Hippocampal formation (tissue), 2 donors: Measurements from ENCODE around the gene ZNF600.
A peak's percentile ranks its signal among the peaks of the same experiment; 100 is the strongest.
"Not testable (repeated sequence)": the region's sequence is repeated elsewhere in the genome, so short reads cannot be mapped to it uniquely, and the experiment has no call there.

ENCODE experiments used
- DNase-seq, 2 donors: peaks; one replicate each; lab custom pipeline; 2025; lab: John Stamatoyannopoulos, UW

ZNF600 gene

DNA sequence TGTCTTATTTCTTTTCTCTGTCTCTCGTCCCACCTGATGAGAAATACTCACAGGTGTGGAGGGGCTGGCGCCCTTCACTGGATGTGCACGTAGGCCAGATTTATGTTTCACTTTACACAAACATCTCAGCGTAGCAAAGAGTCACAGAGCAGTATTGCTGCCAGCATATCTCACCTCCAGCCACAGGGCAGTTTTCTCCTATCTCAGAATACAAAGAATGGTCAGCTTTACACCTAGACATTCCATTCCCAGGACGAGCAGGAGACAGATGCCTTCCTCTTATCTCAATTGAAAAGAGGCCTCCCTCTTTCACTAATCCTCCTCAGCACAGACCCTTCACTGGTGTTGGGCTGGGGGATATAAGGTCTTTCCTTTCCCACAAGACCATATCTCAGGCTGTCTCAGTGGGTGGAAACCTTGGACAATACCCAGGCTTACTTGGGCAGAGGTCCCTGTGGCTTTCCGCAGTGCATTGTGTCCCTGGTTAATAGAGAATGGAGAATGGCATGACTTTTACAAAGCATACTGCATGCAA, 44.6 kb downstream of the ZNF600 start:
- DNase-seq: no peak

- not testable (repeated sequence) for DNase-seq
Observed at GRCh38 chr19:52741371-52741770, 45.2 kb downstream of the ZNF600 start.

DNA sequence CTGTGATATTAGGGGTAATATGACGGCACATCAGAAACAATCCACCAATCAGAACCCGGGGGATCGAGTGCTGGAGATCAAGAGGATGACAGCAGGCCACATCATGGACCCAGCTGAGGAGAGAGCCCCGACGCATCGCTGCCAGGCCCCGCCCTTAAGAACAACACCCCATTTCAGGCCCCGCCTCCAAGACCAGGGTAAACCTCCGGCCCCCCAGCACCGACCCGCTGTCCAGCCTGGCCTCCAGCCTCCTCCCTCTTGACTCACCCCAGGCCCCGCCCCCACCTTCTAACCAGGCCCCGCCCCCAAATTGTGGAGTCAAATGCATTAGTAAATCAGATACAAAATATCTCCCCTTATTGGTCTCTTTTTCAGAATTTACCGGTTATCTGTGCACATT, 47.0 kb downstream of the ZNF600 start:
- DNase-seq: no peak

DNA sequence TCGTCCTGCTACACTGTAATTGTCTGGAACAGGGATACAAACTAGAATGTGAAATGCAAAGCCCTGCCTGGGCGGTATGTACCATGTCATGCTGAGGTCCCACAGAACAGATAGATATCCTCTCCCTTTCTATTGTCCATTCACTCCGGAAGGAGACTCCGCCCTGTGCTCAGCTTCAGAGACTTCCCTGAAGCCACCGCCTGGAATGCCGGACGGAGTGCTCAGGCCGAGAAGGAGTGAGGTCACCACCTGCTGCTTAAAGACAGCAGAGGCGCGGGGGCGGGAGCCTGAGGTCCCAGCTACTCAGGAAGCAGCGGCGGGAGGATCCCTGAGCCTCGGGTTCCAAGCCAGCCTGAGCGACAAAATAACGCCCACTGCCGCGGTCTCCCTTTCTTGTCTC, 50.9 kb downstream of the ZNF600 start:
- DNase-seq: peak in 1 of 2 donors; percentile 22

DNA sequence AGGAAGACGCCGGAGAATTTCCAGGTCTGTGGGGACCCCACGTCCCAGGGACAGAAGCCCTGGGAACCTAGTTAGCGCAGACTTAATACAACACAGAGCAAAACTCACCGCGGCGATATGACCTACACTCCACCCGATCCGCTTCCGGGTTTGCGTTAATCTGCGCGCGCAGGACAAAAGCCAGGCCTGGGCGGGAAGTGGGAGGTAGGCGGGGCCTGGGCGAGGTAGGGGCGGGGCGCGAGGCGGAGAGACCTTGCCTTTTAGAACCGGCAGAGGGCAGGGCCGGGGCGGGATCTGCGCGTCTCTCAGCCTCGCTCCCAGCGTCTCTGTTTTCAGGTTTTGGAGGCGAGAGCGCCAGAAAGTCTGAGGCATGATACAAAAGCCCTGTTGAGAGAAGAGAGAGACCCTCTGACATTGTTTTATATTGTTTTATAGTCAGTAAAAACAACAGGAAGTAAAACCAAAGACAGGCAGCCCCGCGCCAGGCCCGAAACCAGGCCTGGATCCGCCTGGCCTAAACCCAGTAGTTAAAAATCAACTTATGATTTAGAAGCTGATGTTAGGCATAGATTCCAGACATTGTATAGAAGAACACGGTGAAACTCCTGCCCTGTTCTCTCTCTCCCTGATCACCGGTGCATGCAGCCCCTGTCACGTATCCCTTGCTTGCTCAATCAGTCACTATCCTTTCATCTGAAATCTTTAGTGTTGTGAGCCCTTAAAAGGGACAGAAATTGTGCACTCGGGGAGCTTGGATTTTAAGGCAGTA, 51.5 kb downstream of the ZNF600 start, which contains the start of gene ZNF611:
Gene ZNF611, minus strand, starts transcription at position 152 of the 769 bp plus-strand sequence. CDS start 19,150 bp downstream, outside the sequence.
- DNase-seq: peak; percentile 89 to 96

GRCh38 chr19:52734331-52734892, 52.2 kb downstream of the ZNF600 start:
- peak; percentile 16 to 49 for DNase-seq

GRCh38 chr19:52726051-52726450, 60.5 kb downstream of the ZNF600 start:
- DNase-seq: not testable (repeated sequence)

DNA sequence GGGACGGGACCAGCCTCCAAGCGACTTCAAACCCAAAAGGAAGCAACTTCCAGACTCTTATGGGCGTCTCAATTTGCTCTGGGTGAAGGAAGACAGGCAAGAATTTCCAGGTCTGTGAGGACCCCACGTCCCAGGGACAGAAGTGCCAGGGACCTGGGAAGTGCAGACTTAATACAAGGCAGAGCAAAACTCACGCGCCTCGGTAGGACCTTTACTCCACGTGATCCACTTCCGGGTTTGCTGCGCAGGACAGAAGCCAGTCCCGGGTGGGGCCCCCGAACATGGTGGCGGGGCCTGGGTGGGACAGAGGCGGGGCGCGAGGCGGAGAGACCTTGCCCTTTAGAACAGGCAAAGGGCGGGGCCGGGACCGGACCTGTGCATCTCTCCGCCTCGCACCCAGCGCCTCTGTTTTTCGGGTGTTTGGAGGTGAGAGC, 61.0 kb downstream of the ZNF600 start:
- DNase-seq: no peak

GRCh38 chr19:52724701-52725514, 61.7 kb downstream of the ZNF600 start:
- no peak for DNase-seq

DNA sequence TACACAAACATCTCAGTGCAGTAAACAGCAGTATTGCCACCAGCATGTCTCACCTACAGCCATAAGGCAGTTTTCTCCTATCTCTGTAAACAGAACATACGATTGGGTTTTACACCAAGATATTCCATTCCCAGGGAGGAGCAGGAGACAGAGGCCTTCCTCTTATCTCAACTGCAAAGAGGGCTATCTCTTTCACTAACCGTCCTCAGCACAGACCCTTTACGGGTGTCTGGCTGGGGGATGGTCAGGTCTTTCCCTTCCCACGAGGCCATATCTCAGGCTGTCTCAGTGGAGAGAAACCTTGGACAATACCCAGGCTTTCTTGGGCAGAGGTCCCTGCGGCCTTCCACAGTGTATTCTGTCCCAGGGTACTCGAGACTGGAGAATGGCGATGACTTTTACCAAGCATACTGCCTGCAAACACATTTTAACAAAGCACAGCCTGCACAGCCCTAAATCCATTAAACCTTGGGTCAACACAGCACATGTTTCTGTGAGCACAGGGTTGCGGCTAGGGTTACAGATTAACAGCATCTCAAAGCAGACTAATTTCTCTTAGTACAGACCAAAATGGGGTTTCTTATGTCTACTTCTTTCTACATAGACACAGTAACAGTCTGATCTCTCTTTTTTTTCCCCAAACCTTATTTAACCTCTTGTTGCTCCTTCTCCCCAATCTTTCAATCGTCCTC, 62.5 kb downstream of the ZNF600 start:
- not testable (repeated sequence) for DNase-seq

- no peak for DNase-seq
Observed at GRCh38 chr19:52722062-52723003, 64.3 kb downstream of the ZNF600 start.

DNA sequence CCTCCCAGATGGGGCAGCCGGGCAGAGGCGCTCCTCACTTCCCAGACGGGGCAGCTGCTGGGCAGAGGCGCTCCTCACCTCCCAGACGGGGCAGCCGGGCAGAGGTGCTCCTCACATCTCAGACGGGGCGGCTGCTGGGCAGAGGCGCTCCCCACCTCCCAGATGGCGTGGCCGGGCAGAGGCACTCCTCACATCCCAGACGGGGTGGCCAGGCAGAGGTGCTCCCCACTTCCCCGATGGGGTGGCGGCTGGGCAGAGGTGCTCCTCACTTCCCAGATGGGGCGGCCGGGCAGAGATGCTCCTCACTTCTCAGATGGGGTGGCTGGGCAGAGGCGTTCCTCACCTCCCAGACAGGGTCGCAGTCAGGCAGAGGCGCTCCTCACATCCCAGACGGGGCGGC, 66.0 kb downstream of the ZNF600 start:
- not testable (repeated sequence) for DNase-seq

DNA sequence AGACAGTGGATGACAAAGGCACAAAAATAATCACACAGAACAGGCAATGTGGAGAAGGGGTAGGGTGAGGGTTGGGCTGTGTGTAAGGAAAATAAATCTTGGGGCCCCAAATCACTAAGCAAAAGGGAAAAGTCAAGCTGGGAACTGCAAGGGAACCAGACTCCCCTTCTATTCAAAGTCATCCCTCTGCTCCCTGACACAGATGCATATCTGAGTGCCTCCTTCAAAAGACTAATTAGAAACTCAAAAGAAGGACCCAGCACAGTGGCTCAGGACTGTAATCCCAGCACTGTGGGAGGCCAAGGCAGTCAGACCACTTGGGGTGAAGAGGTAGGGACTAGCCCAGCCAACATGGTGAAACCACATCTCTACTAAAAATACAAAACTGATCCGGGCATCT, 70.1 kb downstream of the ZNF600 start:
- DNase-seq: no peak

DNA sequence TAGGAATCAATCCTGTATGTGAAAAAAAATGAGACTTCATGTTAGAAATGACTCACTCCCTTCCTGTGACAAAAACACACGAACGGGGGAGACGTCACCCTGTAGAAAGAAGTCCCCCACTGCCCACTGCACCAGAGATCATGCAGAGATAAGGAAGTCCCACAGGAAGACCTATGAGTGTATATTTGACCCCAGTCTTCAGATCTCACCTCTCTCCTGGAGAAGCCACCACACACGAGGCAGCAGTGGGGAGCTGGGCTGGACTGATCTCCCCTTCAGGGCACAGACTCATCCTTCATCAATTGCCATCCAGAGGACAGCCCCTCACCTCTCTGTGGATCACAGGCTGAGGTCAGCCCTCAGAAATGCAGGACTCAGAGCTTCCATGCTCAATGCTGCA, 70.7 kb downstream of the ZNF600 start:
- not testable (repeated sequence) for DNase-seq

DNA sequence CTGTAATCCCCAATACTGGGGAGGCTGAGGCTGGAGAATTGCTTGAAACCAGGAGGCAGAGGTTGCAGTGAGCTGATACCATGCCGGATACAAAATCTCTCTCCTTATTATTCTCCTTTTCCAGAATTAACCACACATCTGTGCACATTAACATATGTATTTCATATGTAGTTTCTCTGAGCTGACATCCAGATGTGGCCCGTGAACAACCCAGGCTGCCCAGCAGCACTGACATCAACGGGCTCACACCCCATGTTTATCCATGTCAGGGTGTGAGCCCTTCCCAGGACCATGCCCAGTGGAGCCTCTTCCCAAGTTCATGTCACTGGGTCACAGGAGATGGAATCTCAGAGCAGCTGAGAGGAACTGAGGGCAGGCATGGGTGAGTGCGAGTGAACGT, 71.3 kb downstream of the ZNF600 start:
- DNase-seq: not testable (repeated sequence)
